ENCODE results near the gene RD3L. TPM values are rescaled to one million over a fixed set of nuclear protein-coding genes. Genes with fewer than 3 reads are reported as not detected.

RD3L gene
- total and polyA plus RNA-seq, 2 of the 13 experiments (the other 11 are each of a cell fraction or from before 2014, with no cell fraction given), result not detected

DNA sequence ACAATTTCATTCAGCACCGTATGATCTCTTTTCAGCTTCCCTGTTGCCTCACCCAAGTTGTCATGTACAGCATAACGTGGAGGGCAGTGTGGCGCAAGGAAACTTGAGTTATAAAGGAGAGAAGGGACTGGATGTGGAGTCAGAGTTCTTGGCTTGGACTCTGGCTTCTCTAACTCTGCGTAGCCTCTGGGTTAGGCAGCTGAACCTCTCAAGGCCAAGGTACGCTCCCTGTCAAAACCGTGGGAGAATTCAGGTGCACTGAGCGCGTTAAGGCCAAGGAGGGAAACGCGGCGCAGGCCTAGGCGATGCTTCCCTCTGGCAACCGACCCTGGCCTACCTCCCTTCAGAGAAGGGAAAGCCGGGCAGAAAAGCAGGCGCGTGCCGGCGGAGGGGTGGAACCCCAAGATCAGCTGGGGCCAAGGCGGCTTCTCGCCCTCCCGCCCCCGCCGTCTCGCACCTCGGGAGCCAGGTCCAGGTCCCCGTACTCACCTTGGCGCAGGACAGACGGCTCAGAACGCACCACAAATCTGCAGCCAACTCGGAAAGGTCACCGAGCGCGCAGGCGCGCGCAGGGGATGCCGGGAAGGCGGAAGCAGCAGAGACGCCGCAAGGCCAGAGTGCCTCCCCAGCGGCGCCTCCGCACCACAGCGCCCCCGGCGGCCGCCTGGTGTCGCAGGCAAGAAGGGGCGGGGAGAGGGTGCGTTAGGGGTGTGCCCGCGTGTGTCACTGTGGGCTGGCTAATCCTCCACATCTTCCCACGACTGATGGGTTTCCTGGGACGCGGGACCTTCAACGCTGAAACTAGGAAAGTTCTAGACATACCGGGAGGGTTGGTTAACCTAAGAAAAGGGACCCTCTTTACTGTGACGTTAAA, 21.1 kb downstream of the RD3L start (continued):
- no peak; the same call in none of the 2 replicates for TF ChIP-seq FOXO1 (CRISPR knock-in tag; IDR thresholded peaks at IDR 0.05)
- no peak for TF ChIP-seq ZNF354B (CRISPR knock-in tag; IDR thresholded peaks at IDR 0.05)
- TF ChIP-seq ZXDC (CRISPR knock-in tag; IDR thresholded peaks at IDR 0.05), result peak; percentile 88; the same call in 1 of the 2 replicates
- TF ChIP-seq SRY (CRISPR knock-in tag; IDR thresholded peaks at IDR 0.05), result peak; percentile 44
- peak; percentile 73 for TF ChIP-seq ASH2L (IDR thresholded peaks at IDR 0.05; ENCODE audit: insufficient read length, low read depth, low read length)
- no peak for TF ChIP-seq NR3C1 (CRISPR knock-in tag; IDR thresholded peaks at IDR 0.05)
- TF ChIP-seq CCAR2 (optimal IDR thresholded peaks at IDR 0.05; ENCODE audit: low read depth, low read length), result no peak
- peak; percentile 78; the same call in 1 of the 2 replicates for TF ChIP-seq ZNF337 (CRISPR knock-in tag; IDR thresholded peaks at IDR 0.05; ENCODE audit: borderline replicate concordance, low read depth)
- TF ChIP-seq, protein P1, sequence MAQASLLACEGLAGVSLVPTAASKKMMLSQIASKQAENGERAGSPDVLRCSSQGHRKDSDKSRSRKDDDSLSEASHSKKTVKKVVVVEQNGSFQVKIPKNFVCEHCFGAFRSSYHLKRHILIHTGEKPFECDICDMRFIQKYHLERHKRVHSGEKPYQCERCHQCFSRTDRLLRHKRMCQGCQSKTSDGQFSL (CRISPR knock-in tag; IDR thresholded peaks at IDR 0.05), result no peak
- TF ChIP-seq, protein P2, sequence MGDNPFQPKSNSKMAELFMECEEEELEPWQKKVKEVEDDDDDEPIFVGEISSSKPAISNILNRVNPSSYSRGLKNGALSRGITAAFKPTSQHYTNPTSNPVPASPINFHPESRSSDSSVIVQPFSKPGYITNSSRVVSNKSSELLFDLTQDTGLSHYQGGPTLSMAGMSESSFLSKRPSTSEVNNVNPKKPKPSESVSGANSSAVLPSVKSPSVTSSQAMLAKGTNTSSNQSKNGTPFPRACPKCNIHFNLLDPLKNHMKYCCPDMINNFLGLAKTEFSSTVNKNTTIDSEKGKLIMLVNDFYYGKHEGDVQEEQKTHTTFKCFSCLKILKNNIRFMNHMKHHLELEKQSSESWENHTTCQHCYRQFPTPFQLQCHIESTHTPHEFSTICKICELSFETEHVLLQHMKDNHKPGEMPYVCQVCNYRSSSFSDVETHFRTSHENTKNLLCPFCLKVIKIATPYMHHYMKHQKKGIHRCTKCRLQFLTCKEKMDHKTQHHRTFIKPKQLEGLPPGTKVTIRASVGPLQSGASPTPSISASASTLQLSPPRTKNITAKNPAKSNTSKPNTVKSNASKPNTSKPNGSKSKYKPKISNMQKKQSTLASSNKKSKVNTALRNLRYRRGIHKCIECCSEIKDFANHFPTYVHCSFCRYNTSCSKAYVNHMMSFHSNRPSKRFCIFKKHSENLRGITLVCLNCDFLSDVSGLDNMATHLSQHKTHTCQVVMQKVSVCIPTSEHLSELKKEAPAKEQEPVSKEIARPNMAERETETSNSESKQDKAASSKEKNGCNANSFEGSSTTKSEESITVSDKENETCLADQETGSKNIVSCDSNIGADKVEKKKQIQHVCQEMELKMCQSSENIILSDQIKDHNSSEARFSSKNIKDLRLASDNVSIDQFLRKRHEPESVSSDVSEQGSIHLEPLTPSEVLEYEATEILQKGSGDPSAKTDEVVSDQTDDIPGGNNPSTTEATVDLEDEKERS (CRISPR knock-in tag; IDR thresholded peaks at IDR 0.05), result peak; percentile 53; the same call in 1 of the 2 replicates
- no peak for TF ChIP-seq ZNF446 (CRISPR knock-in tag; IDR thresholded peaks at IDR 0.05)
- TF ChIP-seq ZNF263 (CRISPR knock-in tag; IDR thresholded peaks at IDR 0.05), result no peak
- TF ChIP-seq SMAD9 (CRISPR knock-in tag; IDR thresholded peaks at IDR 0.05), result no peak
- no peak for TF ChIP-seq RORA (CRISPR knock-in tag; IDR thresholded peaks at IDR 0.05)
- TF ChIP-seq, protein P3, sequence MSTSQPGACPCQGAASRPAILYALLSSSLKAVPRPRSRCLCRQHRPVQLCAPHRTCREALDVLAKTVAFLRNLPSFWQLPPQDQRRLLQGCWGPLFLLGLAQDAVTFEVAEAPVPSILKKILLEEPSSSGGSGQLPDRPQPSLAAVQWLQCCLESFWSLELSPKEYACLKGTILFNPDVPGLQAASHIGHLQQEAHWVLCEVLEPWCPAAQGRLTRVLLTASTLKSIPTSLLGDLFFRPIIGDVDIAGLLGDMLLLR (CRISPR knock-in tag; IDR thresholded peaks at IDR 0.05), result peak; percentile 77; the same call in 1 of the 2 replicates
- TF ChIP-seq, protein P4, sequence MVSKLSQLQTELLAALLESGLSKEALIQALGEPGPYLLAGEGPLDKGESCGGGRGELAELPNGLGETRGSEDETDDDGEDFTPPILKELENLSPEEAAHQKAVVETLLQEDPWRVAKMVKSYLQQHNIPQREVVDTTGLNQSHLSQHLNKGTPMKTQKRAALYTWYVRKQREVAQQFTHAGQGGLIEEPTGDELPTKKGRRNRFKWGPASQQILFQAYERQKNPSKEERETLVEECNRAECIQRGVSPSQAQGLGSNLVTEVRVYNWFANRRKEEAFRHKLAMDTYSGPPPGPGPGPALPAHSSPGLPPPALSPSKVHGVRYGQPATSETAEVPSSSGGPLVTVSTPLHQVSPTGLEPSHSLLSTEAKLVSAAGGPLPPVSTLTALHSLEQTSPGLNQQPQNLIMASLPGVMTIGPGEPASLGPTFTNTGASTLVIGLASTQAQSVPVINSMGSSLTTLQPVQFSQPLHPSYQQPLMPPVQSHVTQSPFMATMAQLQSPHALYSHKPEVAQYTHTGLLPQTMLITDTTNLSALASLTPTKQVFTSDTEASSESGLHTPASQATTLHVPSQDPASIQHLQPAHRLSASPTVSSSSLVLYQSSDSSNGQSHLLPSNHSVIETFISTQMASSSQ (IDR thresholded peaks at IDR 0.05; ENCODE audit: low read depth), result no peak
- TF ChIP-seq, protein P4 (CRISPR knock-in tag; IDR thresholded peaks at IDR 0.05; ENCODE audit: borderline replicate concordance), result peak; percentile 54; the same call in 1 of the 2 replicates
